IPS-NIHi7 (cell line): ENCODE data around the gene WNT8A.

Experiments used
- DNase-seq: peaks from one replicate; pipeline ENCODE4 v3.0.0; 2012; ENCODE audit warnings: mixed read lengths; ENCODE audit errors: extremely low spot score

WNT8A gene

DNA sequence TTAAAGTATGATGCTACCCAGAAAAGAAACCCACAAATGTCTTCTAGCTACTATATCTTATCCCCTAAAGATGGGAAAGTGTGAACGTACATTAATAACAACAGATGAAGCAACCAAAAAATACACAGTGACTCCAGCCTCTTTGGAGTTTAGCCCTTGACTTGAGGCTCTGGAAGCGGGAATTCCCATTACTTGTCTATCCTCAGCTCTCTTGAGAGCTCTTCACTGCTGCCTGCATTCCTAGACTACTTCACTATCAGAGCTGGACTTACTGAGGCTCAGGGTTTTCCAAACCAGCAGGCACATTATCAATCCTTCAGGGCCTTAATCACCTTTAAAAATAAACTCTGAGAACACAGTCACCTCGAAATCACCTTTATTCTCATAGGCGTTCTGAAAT is 56.4 kb downstream of the WNT8A start:
- no peak for DNase-seq
